ENCODE measurements around the gene TRMT61A.

DNA sequence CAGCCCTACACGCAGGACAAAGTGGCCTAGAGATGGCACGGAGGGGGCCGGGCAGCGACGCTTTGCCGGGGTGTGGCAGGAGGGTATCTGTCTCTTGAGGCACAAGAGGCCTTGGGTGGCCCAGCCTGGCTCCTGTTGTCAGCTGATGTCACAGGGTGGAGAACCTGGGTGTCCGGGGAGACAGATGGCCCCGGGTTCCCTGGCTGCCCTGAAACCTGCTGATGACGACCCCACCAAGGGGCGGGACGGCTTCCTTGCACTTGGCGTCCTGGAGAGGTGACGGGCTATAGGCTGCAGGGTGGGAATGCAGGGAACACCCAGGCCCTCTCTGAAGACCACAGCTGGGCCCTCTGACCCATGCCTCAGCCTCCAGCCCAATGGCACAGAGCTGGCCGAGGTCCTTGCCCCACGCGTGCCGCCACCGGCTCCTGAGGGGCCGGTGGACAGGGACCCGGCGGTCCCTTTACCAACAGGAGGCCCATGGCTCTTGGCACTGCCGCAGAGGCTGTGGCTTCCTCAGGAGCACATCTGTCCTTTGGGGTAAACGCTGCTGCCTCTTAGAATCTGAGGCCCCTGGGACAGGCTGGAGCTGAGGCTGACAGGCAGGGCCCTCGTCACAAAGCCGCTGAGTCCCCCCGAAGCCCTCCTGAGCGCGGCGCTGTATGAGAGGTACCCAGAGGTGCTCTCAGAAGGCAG, 16.4 kb downstream of the TRMT61A start:
- no peak for TF ChIP-seq TBL1XR1 (IDR thresholded peaks at IDR 0.05; ENCODE audit: low read depth, low read length)
- TF ChIP-seq TCF3 (IDR thresholded peaks at IDR 0.05; ENCODE audit: borderline replicate concordance, insufficient read depth, low read depth, low read length) = no peak
- TF ChIP-seq, protein P1, sequence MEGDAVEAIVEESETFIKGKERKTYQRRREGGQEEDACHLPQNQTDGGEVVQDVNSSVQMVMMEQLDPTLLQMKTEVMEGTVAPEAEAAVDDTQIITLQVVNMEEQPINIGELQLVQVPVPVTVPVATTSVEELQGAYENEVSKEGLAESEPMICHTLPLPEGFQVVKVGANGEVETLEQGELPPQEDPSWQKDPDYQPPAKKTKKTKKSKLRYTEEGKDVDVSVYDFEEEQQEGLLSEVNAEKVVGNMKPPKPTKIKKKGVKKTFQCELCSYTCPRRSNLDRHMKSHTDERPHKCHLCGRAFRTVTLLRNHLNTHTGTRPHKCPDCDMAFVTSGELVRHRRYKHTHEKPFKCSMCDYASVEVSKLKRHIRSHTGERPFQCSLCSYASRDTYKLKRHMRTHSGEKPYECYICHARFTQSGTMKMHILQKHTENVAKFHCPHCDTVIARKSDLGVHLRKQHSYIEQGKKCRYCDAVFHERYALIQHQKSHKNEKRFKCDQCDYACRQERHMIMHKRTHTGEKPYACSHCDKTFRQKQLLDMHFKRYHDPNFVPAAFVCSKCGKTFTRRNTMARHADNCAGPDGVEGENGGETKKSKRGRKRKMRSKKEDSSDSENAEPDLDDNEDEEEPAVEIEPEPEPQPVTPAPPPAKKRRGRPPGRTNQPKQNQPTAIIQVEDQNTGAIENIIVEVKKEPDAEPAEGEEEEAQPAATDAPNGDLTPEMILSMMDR (IDR thresholded peaks at IDR 0.05 in 2 of 3, conservative IDR thresholded peaks at IDR 0.05 in 1 of 3; ENCODE audit: control insufficient read depth in 2 of 3, extremely low read depth in 1 of 3, insufficient read depth in 1 of 3, low read depth in 3 of 3, low read length in 3 of 3) = no peak
- no peak for TF ChIP-seq NFXL1 (IDR thresholded peaks at IDR 0.05; ENCODE audit: borderline replicate concordance)
- TF ChIP-seq, protein P2, sequence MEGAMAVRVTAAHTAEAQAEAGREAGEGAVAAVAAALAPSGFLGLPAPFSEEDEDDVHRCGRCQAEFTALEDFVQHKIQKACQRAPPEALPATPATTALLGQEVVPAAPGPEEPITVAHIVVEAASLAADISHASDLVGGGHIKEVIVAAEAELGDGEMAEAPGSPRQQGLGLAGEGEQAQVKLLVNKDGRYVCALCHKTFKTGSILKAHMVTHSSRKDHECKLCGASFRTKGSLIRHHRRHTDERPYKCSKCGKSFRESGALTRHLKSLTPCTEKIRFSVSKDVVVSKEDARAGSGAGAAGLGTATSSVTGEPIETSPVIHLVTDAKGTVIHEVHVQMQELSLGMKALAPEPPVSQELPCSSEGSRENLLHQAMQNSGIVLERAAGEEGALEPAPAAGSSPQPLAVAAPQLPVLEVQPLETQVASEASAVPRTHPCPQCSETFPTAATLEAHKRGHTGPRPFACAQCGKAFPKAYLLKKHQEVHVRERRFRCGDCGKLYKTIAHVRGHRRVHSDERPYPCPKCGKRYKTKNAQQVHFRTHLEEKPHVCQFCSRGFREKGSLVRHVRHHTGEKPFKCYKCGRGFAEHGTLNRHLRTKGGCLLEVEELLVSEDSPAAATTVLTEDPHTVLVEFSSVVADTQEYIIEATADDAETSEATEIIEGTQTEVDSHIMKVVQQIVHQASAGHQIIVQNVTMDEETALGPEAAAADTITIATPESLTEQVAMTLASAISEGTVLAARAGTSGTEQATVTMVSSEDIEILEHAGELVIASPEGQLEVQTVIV (IDR thresholded peaks at IDR 0.05; ENCODE audit: borderline replicate concordance, partially characterized antibody) = no peak
- no peak for TF ChIP-seq NFYB (IDR thresholded peaks at IDR 0.05; ENCODE audit: insufficient read depth, low read depth, low read length)
